GM19397 (cell line): ENCODE measurements around the gene PTPA.
A peak's percentile ranks its signal among the peaks of the same experiment; 100 is the strongest.
"Not testable (repeated sequence)": the region's sequence is repeated elsewhere in the genome, so short reads cannot be mapped to it uniquely, and the experiment has no call there.

ENCODE experiments used
- ATAC-seq: cut with Tn5 transposase; IDR thresholded peaks from one replicate; pipeline ENCODE4 v1.9.1; 2021; ENCODE audit warnings: mild to moderate bottlenecking, moderate library complexity; ENCODE audit not compliant: unreplicated experiment

PTPA gene

DNA sequence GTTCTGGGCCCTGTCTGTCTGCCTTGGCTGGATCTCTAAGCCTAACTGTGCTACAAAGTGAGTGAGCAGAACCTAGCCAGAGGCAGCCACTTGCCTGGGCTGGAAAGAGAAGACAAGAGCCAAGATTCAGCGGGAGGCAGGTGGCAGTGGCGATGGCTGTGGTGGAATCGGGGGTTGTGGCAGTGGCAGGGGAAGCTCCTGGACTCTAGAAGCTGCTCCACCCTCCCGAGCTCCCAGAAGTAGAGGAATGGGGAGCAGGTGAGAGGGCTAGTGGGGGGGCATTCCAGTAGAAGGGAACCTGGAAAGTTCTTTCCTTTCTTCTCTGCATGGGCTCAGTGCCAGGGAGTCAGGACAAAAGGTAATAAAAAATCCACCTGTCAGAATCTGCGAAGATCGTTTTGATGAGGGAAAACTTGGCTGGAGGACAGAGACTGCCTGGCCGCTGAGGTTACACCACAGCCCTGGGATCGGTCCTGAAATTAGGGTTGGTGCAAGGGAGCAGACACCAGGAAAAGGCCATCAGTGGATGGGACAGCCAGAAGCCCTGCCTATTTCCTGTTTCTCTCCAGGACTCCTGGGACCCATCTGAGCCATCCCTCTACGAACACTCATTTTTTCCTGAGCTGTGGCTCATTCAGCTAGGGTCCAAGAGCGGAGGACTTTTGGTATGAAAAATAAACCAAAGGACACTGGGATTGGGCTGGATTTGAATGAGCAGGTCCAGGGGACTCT is 2.2 kb upstream of the PTPA start:
- ATAC-seq: no peak

DNA sequence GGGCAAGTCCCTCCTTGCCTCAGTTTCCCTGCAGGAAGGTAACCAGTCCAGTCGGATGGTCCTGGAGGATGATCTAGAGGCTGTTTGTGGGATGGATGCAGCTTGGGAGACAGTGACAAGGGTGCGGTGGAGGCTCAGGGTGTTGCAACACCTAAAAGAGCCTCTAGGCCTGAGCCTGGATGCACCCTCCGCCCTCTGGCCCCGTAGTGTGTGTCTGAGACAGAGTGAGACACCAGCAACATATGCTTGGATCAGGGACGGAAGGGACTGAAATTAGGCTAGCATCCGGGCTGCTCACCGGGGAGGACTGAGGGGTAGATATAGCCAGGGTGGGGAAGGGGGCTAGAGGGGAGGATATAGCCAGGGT is 1.7 kb upstream of the PTPA start:
- no peak for ATAC-seq

DNA sequence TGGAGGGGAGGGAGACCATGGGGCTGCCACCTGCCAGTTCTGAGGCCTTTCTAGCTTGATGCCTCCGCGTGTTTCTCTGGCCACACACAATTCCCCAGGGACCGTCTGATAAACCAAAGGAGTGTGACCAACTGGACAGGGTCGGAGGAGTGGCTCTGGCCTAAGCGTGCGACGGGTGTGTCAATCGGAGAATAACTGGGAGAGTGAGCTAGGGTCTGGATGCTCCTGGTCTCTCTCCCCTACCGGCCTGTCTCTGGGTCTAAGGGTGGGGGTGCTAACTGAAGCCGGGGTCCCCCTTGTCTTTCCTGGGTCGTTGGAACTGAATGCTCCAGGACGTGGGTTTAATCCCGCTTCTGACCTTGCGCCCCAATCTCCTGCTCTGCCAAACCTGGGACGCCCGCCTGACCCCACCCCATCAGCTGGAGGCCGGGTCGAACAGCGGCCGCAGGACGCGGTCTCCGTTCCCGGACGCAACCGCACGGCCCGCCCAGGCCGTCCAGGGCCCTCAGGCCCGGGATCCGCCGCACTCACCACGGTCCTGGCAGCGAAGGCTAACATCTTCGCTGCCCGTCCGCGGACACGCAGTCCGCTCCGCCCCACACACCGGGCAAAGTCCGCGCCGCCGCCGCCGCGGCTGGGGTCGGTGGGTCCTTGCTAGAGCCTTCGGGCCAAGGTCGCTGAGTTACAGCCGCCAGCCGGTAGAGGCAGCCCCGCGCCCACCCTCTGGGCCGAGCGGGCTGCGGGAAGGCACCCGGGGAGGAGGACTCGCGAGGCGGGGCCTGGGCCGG is 1.1 kb upstream of the PTPA start:
- peak; percentile 35 for ATAC-seq

DNA sequence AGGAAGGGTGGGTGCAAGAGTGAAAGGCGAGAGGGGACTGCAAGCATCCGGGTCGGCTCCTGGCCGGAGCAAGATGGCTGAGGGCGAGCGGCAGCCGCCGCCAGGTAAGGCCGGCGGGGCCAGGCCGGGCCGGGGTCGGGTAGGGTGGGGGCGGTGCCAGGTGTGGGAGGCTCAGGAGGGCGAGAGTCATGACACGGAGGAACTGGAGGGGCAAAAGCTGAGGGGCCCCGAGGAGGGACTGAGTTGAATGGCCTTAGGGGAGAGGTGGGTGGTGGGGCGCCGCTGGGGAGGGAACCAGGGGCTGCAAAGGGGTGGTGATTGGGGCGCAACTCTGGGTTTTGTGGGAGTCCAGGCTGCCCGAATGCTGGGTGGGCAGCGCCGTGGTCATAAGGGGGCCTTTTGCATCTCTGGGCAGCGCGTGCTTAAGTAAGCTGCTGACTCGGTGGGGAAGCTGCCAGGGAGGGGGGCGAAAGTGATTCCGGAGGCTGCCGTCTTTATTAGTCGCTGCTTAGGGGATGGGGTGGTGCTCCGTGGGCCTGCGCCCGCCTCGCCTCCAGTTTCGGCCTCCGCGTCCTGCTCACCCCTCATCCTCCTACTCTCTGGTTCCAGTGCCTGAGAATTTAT is 425 bp downstream of the PTPA start:
- ATAC-seq: peak; percentile 26

DNA sequence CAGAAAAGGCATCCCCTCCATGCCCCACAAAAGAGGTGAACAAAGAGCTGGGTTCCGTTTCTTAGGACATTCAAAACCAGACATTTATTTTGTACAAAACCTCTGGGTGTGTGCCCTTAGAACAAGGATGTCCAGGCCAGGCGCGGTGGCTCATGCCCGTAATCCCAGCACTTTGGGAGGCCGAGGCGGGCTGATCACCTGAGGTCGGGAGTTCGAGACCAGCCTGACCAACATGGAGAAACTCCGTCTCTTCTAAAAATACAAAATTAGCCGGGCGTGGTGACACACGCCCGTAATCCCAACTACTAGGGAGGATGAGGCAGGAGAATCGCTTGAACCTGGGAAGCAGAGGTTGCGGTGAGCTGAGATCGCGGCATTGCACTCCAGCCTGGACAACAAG is 1.3 kb downstream of the PTPA start:
- ATAC-seq: not testable (repeated sequence)

DNA sequence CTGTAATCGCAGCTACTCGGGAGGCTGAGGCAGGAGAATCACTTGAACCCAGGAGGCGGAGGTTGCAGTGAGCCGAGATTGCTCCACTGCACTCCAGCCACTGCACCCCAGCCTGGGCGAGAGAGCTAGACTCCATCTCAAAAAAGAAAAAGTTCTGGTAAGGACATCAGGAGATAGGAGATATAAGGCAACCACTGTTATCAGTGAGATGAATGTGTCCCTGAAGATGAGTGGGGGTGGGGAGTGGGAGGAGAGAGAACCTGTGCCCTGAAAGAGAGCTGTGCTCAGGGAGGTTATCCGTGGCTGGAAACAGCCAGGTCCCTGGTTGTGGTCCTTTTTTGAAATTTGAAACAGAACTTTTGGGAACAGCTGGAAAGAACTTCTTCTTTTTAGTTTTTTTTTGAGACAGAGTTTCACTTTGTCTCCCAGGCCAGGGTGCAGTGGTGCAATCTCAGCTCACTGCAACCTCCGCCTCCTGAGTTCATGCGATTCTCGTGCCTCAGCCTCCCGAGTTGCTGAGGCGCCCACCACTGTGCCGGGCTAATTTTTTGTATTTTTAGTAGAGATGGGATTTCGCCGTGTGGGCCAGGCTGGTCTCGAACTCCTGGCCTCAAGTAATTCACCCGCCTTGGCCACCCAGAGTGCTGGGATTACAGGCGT is 2.6 kb downstream of the PTPA start:
- no peak for ATAC-seq

DNA sequence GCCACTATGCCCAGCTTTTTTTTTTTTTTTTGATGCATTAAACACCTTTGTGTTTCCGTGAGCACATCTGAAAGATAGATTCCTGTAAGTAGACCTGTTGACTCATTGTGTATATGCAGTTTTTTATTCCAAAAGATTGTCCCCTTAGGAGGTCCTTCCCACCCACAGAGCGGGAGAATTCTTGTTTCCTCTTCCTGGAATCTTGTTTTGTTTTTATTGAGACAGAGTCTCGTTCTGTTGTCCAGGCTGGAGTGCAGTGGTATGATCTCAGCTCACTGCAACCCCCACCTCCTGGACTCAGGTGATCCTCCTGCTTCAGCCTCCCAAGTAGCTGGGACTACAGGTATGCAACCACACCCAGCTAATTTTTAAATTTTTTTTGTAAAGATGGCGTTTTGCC is 7.6 kb downstream of the PTPA start:
- ATAC-seq: no peak

DNA sequence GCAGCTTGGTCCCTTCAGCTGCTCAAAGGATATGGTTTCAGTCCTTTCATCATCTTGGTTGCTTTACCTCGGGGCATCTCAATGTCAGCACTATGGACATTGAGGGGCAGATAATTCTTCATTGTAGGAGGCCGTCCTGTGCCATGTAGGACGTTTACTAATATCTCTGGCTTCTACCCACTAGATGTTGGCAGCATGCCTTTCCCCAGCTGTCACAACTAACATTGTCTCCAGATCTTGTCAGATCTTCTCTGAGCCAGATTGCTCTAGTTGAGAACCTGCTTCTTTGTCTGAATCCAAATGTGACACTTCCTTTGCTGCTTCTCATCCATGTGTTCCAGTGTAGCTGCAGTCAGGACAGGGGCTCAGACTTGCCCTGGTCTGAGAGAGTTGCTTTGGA is 10.3 kb downstream of the PTPA start:
- ATAC-seq: no peak

DNA sequence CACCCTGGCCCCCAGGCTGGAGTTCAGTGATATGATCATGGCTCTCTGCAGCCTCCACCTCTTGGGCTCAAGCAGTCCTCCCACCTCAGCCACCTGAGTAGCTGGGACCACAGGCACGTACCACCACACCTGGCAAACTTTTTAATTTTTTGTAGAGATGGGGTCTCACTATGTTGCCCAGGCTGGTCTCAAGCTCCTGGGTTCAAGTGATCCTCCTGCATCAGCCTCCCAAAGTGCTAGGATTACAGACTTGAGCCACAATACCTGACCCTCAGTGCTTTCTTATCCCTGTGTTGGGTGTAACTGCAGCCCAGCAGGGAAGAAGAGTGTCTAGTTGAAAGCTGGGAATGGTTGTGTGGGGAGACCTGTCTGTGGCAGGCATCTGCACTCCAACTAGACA is 10.9 kb downstream of the PTPA start:
- ATAC-seq: no peak

DNA sequence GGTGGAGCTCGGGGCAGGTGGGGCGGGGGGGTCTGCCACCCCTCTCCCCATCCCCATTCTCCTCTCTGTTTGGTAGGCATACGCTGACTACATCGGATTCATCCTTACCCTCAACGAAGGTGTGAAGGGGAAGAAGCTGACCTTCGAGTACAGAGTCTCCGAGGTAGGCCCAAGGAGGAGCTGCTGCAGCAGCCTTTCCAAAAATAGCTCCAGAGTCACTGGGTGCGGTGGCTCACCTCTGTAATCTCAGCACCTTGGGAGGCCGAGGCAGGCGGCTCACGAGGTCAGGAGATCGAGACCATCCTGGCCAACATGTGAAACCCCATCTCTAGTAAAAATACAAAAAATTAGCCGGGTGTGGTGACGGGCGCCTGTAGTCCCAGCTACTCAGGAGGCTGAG is 11.8 kb downstream of the PTPA start:
- ATAC-seq: not testable (repeated sequence)

DNA sequence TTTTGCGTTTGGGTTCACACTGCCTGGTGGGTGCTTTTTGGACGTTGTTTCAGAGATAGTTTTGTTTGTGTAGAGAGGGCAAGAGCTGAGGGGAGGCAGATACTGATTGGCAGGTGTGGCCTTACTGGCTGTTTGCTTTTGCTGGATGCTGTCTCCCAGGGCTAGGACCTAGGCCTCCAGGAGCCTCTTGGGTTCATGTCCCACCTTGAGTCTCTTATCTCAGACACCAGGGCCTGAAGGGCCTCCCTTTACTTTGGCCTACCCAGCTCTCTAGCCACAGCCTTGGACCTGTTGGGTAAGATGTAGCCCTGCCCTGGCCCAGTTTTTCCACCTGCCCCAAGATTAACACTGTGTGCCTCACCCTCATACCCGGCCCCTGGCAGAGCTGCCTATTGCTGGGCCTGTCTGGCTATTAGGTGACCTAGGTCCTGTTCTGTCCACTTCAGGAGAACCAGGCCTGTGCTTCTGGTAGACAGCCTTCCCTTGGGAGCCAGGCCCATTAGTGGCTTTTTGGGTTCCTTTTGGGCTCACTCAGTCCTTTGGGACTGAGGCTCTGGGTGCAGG is 13.4 kb downstream of the PTPA start:
- ATAC-seq: no peak

DNA sequence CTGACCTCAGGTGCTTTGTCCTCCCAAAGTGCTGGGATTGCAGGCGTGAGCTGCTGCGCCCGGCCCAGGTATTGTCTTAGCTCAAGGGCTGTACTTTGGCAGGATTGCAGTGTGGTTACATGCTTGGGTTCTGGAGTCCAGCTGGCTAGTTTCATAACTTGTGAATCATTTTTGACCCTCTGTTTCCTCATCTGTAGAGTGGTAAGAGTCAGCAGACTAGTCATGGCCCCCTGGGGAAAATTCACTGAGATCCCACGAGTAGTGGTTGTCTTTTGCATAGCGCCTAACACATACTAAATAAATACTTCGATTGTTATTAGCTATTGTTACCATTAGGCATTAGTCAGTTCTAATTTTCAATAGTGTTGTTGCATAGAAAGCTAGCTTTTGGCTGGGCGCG is 14.3 kb downstream of the PTPA start:
- ATAC-seq: no peak

DNA sequence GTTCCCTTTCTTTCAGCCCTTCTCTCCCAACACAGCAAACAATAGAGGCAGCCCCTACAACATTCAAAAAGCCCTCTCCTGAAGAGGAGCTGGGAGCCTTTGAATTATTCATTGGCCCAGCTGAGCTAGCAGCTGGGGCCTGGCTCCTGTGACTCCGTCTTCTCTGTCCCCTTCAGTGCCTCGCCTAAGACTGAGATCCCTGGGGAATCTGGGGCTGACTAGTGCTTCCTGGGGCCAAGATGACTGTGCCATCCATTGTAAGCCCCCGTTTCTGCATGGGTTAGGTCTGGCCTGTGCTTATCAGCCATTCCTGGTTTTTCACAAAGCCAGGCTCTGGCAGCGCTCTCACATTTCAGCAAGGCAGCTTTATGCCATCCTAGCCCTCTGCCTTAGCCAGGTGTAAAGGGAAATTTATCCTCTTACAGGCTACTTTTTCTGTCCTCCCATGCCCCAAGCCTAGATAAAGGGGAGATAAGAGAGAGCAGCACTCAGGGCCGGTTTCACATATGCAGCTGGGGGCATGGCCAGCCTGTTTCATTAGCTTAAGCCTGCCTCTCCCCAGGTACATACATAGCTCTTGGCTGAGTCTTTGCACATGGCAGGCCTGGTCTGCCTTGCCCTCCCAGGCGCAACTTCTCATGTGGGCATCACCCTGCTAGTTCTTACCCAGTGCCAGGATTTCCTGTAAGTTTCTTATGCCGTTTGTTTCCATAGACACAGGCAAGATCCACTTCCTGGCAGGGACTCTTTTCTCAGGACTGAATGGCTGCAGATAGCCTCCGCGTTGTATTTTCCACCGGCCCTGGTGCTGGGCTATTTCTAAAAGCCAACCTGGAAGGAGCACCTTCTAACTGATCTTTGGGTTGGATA is 15.8 kb downstream of the PTPA start:
- ATAC-seq: no peak

DNA sequence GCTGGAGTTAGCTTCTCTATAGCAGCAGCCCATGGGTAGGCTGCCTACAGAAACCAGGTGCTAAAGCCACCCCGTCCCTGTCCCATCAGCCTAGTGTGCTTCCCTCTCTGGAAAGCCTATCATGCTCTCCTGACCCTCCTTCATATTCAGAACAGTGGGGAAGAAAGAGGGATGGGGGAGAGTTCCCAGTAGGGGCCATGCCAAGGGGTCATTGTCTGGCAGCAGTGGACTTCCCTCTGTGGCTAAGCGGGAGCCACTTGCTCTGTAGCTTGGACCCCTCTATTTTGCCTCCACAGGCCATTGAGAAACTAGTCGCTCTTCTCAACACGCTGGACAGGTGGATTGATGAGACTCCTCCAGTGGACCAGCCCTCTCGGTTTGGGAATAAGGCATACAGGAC is 17.5 kb downstream of the PTPA start:
- no peak for ATAC-seq

DNA sequence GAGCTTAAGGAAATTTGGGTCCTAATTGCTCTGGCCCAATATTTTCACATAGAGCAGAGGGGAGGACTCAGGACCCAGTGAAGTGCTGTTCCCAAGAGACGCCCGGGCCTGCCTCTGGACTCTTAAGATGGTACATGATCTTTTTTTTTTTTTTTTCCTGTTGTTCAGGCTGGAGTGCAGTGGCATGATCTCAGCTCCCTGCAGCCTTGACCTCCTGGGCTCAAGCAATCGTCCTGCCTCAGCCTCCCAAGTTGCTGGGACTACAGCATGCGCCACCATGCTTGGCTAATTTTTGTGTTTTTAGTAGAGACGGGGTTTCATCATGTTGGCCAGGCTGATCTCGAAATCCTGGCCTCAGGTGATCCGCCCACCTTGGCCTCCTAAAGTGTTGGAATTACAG is 19.1 kb downstream of the PTPA start:
- ATAC-seq: not testable (repeated sequence)

DNA sequence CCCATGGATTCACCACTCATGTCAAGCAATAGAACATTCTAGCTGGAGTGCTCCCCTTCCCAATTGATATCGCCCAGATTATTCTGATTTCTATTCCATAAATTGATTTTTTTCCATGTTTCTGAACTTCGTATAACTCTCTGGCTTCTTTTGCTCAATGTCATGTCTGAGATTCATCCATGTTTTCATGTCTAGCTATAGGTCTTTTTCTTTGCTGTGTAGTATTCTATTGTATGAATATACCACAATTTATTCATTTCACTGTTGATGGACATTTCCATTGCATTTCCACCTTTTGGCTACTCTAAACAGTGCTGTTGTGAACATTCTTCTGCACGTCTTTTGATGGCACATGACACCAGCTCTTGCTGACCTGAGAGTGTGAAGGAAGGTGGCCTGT is 19.6 kb downstream of the PTPA start:
- no peak for ATAC-seq

DNA sequence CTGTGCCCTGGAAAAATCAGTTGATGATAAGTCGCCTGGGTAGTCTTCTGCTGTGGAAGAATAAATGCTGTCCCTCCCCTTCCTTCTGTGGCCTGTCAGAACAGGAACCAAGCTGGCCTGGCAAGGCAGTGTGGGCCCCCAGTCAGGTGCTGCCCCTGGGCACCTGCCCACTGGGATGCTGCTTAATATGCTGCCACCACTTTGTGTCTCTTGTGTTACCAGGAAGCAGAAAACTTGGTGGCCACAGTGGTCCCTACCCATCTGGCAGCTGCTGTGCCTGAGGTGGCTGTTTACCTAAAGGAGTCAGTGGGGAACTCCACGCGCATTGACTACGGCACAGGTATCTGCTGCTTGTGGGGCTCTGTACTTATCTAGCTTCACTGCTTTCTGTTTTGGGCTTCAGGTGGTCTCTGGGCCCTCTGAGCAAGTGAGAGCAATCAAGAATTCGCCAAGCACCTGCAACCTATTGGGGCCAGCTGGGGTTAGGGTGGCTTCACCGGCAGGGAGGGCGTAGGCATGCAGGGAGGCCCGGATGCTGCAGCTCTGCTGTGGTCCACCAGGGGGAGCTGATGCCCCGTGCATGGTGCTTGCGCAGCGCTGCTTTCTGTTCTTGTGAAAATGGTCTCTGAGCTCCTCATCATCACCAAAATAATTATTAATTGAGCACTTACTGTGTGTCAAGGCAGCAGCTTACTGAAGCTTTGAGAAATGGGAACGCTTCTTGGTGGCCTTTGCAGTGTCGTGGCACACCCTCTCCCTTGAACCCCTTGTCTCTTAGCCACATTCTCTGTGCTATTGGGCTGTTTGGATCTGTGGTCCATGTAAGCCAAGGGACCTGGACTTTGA is 20.3 kb downstream of the PTPA start:
- ATAC-seq: no peak

DNA sequence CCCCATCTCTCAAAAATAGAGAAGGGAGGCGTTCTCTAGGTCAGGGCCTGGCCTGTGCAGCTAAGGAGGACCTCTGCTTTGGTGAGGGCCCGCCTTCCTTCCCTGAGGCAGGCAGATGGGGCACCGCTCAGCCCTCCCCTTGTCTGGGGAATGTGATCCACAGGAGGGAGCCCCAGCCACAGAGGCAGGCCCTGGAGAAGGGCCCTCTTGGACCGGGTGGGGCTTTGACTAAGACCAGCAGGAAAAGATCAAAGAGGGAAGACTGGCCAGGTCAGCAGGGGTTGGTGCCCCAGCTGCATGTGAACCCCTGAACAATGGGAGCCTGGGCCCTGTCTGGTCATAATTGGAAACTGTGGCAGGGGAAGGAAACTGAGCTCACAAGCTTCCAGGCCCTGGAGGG is 21.9 kb downstream of the PTPA start:
- ATAC-seq: no peak

DNA sequence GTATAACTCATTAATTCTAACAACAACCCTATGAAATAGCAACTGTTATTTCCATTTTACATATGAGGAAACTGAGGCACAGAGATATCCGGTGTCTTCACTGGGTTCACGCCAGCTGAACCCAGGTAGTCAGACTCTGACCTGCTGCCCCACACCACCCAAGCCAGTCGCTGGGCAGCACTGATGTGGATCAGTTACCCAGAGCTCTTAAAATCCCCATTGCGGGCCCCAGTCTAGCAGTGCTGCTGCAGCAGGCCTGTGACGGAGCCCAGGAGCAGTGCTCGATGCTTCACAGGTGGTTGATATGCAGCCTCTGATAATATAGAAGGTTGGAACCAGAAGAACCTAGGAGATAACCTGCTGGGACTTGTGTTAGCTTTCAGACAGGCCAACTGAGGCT is 24.3 kb downstream of the PTPA start:
- no peak for ATAC-seq
